Measurements from ENCODE around the gene KCNJ9.

Gene KCNJ9

DNA sequence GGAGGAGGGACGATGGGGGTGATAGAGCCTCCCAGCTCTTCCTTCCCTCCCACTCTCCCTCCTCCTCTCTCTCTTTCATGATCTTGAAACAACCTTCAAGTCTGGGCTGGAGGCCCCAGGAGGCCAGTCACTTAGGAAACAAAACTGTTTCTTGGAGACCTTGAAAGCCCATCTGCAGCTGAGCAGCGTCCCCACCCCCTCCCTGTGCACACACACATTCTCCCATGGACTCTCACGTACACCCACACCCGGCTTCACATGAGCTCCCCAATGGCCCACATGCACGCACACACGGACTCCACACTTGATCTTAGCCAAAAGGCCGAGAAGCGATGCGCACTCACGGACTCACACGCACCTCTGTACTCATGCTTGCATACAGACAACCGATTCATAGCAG, 31.0 kb downstream of the KCNJ9 start:
- Histone ChIP-seq H3K9me3 (ENCODE audit: control insufficient read depth, low read length) (no peaks in the 10 kb centered on the region), H2AFZ (no peak overlapping the region), H3K4me3 (ENCODE audit: low read depth, low read length) (no peak overlapping the region), H3K79me2 (no peaks in the 10 kb centered on the region), H3K4me1 (no peaks in the 10 kb centered on the region), H3K27me3 (ENCODE audit: control insufficient read depth, insufficient read depth, low read length) (no peaks in the 10 kb centered on the region), H3K27ac (no peak overlapping the region), H3K36me3 (ENCODE audit: control insufficient read depth, insufficient read depth, low read length) (no peaks in the 10 kb centered on the region), H3K4me2 (ENCODE audit: low read length) (no peak overlapping the region), H3K9ac (no peak overlapping the region)
- TF ChIP-seq, protein P1, sequence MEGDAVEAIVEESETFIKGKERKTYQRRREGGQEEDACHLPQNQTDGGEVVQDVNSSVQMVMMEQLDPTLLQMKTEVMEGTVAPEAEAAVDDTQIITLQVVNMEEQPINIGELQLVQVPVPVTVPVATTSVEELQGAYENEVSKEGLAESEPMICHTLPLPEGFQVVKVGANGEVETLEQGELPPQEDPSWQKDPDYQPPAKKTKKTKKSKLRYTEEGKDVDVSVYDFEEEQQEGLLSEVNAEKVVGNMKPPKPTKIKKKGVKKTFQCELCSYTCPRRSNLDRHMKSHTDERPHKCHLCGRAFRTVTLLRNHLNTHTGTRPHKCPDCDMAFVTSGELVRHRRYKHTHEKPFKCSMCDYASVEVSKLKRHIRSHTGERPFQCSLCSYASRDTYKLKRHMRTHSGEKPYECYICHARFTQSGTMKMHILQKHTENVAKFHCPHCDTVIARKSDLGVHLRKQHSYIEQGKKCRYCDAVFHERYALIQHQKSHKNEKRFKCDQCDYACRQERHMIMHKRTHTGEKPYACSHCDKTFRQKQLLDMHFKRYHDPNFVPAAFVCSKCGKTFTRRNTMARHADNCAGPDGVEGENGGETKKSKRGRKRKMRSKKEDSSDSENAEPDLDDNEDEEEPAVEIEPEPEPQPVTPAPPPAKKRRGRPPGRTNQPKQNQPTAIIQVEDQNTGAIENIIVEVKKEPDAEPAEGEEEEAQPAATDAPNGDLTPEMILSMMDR (IDR thresholded peaks at IDR 0.05) = no peak

DNA sequence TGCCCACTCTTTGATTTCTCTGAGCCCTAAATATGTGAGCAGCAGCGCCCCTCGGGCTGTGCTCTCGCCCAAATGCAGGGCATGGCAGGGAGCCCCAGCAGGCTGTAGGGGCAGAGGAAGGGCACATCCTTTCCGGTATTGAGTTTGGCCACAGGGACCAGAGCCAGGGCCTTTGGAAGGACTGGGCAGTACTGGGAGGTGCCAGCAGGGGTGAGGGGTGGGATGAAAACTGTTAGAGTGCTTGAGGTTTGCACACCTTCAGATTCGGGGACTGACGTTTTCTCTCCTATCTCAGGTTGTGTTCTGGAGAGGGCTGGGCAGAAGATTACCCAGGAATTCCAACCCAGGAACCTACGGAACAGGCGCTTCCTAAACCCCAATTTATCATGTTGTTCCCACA, 32.1 kb downstream of the KCNJ9 start:
- Histone ChIP-seq H3K27me3 (ENCODE audit: control insufficient read depth, insufficient read depth, low read length) (no peaks in the 10 kb centered on the region), H2AFZ (no peak overlapping the region), H3K4me3 (ENCODE audit: low read depth, low read length) (no peak overlapping the region), H3K9me3 (ENCODE audit: control insufficient read depth, low read length) (no peaks in the 10 kb centered on the region), H3K79me2 (no peaks in the 10 kb centered on the region), H3K4me2 (ENCODE audit: low read length) (no peak overlapping the region), H3K9ac (no peak overlapping the region), H3K4me1 (no peaks in the 10 kb centered on the region), H3K27ac (no peak overlapping the region), H3K36me3 (ENCODE audit: control insufficient read depth, insufficient read depth, low read length) (no peaks in the 10 kb centered on the region)
- TF ChIP-seq, protein P1 (IDR thresholded peaks at IDR 0.05) = no peak

DNA sequence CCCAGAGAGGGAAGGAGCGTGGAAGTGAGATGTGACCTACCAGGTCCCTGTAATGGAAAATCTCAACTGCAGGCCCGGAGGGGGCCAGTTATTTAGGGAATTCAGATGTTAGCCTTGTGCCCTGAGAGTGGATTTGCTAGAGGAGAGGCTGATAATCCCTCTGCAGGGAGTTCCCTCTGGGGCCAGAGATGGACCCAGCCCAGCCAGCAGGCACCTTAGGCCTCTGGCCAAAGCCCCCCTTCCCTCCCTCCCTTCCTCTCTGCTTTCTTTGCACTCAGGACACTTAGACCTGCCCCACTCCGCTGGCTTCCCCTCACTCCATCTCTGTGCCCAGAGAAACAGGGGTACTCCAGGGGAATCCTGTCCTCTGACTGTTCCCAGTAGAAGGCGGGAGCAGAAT, 32.7 kb downstream of the KCNJ9 start:
- Histone ChIP-seq H3K9me3 (ENCODE audit: control insufficient read depth, low read length) (no peaks in the 10 kb centered on the region), H3K27me3 (ENCODE audit: control insufficient read depth, insufficient read depth, low read length) (no peaks in the 10 kb centered on the region), H3K79me2 (no peaks in the 10 kb centered on the region), H3K4me3 (ENCODE audit: low read depth, low read length) (no peak overlapping the region), H2AFZ (no peak overlapping the region), H3K4me2 (ENCODE audit: low read length) (no peak overlapping the region), H3K9ac (no peak overlapping the region), H3K4me1 (no peaks in the 10 kb centered on the region), H3K27ac (no peak overlapping the region), H3K36me3 (ENCODE audit: control insufficient read depth, insufficient read depth, low read length) (no peaks in the 10 kb centered on the region)
- TF ChIP-seq, protein P1 (IDR thresholded peaks at IDR 0.05) = no peak

DNA sequence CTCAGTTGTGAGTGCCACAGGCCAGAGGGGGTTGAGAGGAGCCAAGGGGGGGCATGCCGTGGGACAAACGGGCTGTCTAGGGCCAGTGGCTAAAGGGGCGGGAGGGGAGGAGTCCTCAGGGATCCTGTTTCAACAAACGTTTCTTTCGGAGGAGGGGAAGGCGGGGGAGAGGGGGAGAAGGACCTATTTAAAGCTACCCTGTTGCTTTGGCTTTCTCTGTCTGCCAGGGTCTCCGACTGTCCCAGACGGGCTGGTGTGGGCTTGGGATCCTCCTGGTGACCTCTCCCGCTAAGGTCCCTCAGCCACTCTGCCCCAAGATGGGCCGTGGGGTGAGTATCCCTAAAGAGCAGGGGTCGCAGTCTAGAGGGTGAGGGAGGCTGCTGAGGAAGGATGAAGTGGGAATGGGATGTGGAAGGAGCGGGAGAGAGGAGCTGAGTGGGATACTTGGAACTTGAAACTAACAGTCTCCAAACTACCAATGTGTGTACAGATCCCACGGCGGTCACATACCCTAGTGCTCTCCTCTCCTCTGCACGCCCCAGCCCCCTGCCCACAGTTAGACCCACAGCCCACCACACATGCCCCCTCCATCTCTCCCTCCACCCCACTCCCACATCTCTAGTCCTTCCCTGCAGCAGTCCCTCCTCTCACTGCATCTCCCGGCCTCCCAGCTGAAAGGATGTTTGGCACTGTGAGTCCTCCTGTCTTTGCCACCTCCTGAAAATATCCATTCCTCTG, 34.4 kb downstream of the KCNJ9 start, which contains the start of gene ATP1A2:
Gene ATP1A2 (plus strand): TSS at position 215 of the 738 bp plus-strand sequence. CDS start 103 bp downstream, at position 318.
- TF ChIP-seq, protein P1 (IDR thresholded peaks at IDR 0.05) = no peak
- H3K27ac ChIP-seq = no peak within 1 kb of the TSS
- H3K9ac ChIP-seq = no peak within 1 kb of the TSS
- no peaks in the 10 kb centered on the region for H3K4me1 ChIP-seq
- H3K9me3 ChIP-seq (ENCODE audit: control insufficient read depth, low read length) = no peaks in the 10 kb centered on the region
- H3K36me3 ChIP-seq (ENCODE audit: control insufficient read depth, insufficient read depth, low read length) = no peaks in the 10 kb centered on the region
- no peaks in the 10 kb centered on the region for H3K79me2 ChIP-seq
- H3K27me3 ChIP-seq (ENCODE audit: control insufficient read depth, insufficient read depth, low read length) = no peaks in the 10 kb centered on the region
- no peak within 1 kb of the TSS for H3K4me3 ChIP-seq (ENCODE audit: low read depth, low read length)
- H3K4me2 ChIP-seq (ENCODE audit: low read length) = no peak within 1 kb of the TSS
- H2AFZ ChIP-seq = no peak within 1 kb of the TSS

Measured in parathyroid adenoma (tissue), 2 donors.